A673 (cell line): Measurements from ENCODE around the gene DEFB131A.
"Not testable (repeated sequence)": the region's sequence is repeated elsewhere in the genome, so short reads cannot be mapped to it uniquely, and the experiment has no call there.

ENCODE experiments used
- CTCF ChIP-seq: fragments of 300-800, 200-600 bp; sonication (generic); conservative IDR thresholded peaks from 2 replicates; pipeline ENCODE4 v1.5.1; 2017; ENCODE audit warnings: low read depth, mild to moderate bottlenecking, antibody characterized with exemption, low read length, moderate library complexity, mixed read lengths
- EZH2 ChIP-seq: fragments of 200-600 bp; sonication (generic); IDR thresholded peaks from 2 replicates; pipeline ENCODE4 v1.6.1; 2017; ENCODE audit warnings: borderline replicate concordance, low read depth, mild to moderate bottlenecking, mixed read lengths, antibody characterized with exemption, low read length; ENCODE audit not compliant: poor library complexity, severe bottlenecking

- not testable (repeated sequence) for TF ChIP-seq CTCF, EZH2
Measured at GRCh38 chr4:9444681-9445080, 467 bp downstream of the DEFB131A start.
